KMS-11 (cell line): ENCODE results near the gene LMX1A.

Source experiments
- H2AFZ ChIP-seq: fragments of 200-600 bp; sonication (generic); 2 replicates; pipeline ENCODE4 v1.6.1; 2016; ENCODE audit warnings: antibody characterized with exemption, mixed run types, low read depth
- H3K27ac ChIP-seq: fragments of 200-600 bp; sonication (generic); 2 replicates; pipeline ENCODE4 v1.6.1; 2016; ENCODE audit warnings: mild to moderate bottlenecking, mixed run types
- H3K27me3 ChIP-seq: fragments of 200-600 bp; sonication (generic); 2 replicates; pipeline ENCODE4 v1.6.1; 2017; ENCODE audit warnings: mild to moderate bottlenecking, low read depth, mixed run types, moderate library complexity; ENCODE audit not compliant: insufficient read depth
- H3K36me3 ChIP-seq: fragments of 200-600 bp; sonication (generic); 2 replicates; pipeline ENCODE4 v1.6.1; 2017; ENCODE audit warnings: mild to moderate bottlenecking, mixed run types; ENCODE audit not compliant: insufficient read depth
- H3K4me1 ChIP-seq: fragments of 200-600 bp; sonication (generic); 2 replicates; pipeline ENCODE4 v1.6.1; 2016; ENCODE audit warnings: mild to moderate bottlenecking, low read depth, mixed run types; ENCODE audit not compliant: poor library complexity, severe bottlenecking
- H3K4me2 ChIP-seq: fragments of 200-600 bp; sonication (generic); 2 replicates; pipeline ENCODE4 v1.7.0; 2016; ENCODE audit warnings: mild to moderate bottlenecking, mixed run types
- H3K4me3 ChIP-seq: fragments of 200-600 bp; sonication (generic); IDR thresholded peaks from 2 replicates; pipeline ENCODE4 v1.6.1; 2017; ENCODE audit warnings: low read depth, low read length, mixed read lengths; ENCODE audit not compliant: insufficient read depth
- H3K79me2 ChIP-seq: fragments of 200-600 bp; sonication (generic); 2 replicates; pipeline ENCODE4 v1.6.1; 2016; ENCODE audit warnings: low read depth, mixed run types; ENCODE audit not compliant: insufficient read depth
- H3K9ac ChIP-seq: fragments of 200-600 bp; sonication (generic); 2 replicates; pipeline ENCODE4 v1.6.1; 2016; ENCODE audit warnings: mild to moderate bottlenecking, mixed run types
- H4K20me1 ChIP-seq: fragments of 200-600 bp; sonication (generic); 2 replicates; pipeline ENCODE4 v1.6.1; 2016; ENCODE audit warnings: mild to moderate bottlenecking, mixed run types; ENCODE audit not compliant: insufficient read depth
- TF ChIP-seq, protein P1 (sequence below): fragments of 200-600 bp; sonication (generic); conservative IDR thresholded peaks from 2 replicates; pipeline ENCODE4 v1.6.1; 2017; ENCODE audit warnings: low read depth, mild to moderate bottlenecking, antibody characterized with exemption, low read length, moderate library complexity, mixed read lengths

The LMX1A gene

DNA sequence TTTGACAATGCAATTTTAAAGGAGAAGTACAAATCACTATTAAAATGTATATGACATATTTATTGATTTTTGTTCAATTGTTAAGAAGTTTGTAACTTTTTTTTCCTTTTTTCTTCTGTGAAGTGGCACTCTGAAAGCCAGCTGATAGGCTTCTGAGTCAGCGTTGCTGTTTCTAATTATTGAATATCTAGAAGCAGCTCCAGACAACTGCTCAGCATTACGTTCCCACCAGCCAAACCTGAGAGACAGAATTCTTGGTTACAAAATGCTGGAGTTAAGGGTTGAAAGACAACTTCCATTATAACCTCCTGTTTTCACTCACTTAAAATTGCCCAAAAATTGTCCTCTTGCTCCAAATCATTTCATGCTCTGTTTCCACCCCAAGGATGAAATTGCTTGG, 31.4 kb upstream of the LMX1A start:
- no peaks in the 10 kb centered on the region for H3K79me2 ChIP-seq
- H3K27me3 ChIP-seq: peaks cover 6% of the 10 kb centered on the region; the same call in 1 of the 2 replicates
- H4K20me1 ChIP-seq: no peaks in the 10 kb centered on the region
- H3K4me3 ChIP-seq: no peak overlapping the region
- H3K27ac ChIP-seq: no peak overlapping the region
- no peak overlapping the region for H2AFZ ChIP-seq
- no peaks in the 10 kb centered on the region for H3K36me3 ChIP-seq
- peaks cover 10% of the 10 kb centered on the region for H3K4me1 ChIP-seq
- H3K4me2 ChIP-seq: no peak overlapping the region
- H3K9ac ChIP-seq: no peak overlapping the region
- TF ChIP-seq, protein P1, sequence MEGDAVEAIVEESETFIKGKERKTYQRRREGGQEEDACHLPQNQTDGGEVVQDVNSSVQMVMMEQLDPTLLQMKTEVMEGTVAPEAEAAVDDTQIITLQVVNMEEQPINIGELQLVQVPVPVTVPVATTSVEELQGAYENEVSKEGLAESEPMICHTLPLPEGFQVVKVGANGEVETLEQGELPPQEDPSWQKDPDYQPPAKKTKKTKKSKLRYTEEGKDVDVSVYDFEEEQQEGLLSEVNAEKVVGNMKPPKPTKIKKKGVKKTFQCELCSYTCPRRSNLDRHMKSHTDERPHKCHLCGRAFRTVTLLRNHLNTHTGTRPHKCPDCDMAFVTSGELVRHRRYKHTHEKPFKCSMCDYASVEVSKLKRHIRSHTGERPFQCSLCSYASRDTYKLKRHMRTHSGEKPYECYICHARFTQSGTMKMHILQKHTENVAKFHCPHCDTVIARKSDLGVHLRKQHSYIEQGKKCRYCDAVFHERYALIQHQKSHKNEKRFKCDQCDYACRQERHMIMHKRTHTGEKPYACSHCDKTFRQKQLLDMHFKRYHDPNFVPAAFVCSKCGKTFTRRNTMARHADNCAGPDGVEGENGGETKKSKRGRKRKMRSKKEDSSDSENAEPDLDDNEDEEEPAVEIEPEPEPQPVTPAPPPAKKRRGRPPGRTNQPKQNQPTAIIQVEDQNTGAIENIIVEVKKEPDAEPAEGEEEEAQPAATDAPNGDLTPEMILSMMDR: no peak

DNA sequence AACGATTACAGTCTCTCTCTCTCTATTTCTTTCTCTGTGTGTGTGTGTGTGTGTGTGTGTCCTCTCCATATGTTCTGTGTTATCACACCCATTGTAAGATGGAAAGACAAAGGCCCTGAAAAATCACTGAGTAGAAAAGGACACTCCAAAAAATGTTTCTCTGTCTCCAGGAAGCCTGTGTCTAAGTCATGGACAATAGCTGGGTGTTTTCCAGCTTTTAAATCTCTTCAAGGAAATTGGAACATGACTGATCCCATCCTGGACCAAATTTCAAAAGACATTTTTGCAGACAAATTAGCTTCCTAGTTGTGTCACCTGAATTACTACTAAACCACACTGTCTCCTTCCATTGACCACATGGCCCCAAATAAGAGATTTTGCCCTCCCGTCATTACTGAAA, 31.0 kb upstream of the LMX1A start:
- no peaks in the 10 kb centered on the region for H4K20me1 ChIP-seq
- H3K4me3 ChIP-seq: no peak overlapping the region
- peaks cover 6% of the 10 kb centered on the region; the same call in 1 of the 2 replicates for H3K27me3 ChIP-seq
- H3K79me2 ChIP-seq: no peaks in the 10 kb centered on the region
- H3K9ac ChIP-seq: no peak overlapping the region
- H3K36me3 ChIP-seq: no peaks in the 10 kb centered on the region
- TF ChIP-seq, protein P1: no peak
- no peak overlapping the region for H3K27ac ChIP-seq
- no peak overlapping the region for H3K4me2 ChIP-seq
- no peak overlapping the region for H2AFZ ChIP-seq
- peaks cover 6% of the 10 kb centered on the region for H3K4me1 ChIP-seq

DNA sequence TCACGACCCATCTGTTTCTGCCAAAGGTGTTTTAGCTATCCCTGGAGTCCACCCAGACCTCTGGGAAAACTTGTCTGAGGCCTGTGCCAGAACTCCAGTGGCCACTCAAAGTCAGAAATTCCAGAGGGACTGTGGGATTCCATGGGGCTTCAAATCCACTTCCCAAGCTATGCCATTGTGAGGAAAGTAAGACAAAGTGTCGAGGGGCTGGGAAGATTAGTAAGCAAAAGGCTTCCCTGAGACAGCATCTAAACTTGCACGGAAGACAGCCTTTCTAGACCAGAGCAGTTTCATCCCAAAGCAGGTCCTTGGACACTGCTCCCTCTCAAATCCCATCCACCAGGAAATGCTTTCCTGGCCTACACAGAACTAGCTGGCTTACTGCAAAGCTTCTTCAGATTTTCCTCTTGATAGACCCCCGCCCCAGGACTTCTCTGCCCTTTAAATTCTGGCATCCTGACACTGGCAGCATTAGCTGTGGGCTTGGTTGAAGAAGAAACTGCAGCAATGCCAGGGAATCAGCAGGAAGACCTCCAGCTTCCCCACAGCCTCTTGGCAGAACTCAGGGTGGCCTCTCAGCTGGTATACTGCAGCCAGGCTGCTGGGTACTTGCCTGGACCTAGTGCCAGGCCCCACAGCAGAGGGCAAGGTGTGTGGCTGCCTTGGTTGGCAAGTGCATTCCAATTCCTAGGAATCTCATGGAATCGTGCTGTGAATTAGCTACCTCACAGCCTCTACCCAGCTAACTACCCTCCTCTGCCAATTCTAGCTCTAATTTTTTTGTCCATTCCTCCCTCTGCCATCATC, 27.3 kb upstream of the LMX1A start:
- Histone ChIP-seq H3K9ac (no peak overlapping the region), H3K27ac (no peak overlapping the region), H4K20me1 (no peaks in the 10 kb centered on the region), H3K79me2 (no peaks in the 10 kb centered on the region), H3K4me3 (no peak overlapping the region), H3K4me2 (no peak overlapping the region), H2AFZ (no peak overlapping the region), H3K27me3 (no peaks in the 10 kb centered on the region), H3K36me3 (no peaks in the 10 kb centered on the region), H3K4me1 (no peaks in the 10 kb centered on the region)
- TF ChIP-seq, protein P1: no peak

DNA sequence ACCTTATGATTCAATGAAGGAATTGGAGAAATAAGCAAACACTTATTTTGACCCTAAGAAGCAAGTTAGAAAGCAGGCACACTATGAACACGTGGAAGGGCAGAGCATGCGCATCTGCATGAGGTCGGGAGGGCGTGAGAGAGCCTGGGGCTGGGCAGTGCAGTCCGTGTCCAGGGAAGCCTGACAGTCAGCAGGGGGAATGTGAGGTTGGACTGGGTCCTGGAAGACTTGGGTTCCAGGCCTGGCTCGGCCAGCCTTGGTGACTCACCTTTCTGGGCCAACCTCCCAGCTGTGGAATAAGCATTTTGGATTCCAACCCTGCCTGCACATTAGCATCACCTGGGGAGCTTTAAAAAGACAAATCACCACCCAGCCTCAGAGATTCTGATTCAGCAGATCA, 26.6 kb upstream of the LMX1A start:
- no peaks in the 10 kb centered on the region for H3K36me3 ChIP-seq
- H3K79me2 ChIP-seq: no peaks in the 10 kb centered on the region
- TF ChIP-seq, protein P1: no peak
- H3K9ac ChIP-seq: no peak overlapping the region
- H2AFZ ChIP-seq: no peak overlapping the region
- H3K27ac ChIP-seq: no peak overlapping the region
- H3K27me3 ChIP-seq: no peaks in the 10 kb centered on the region
- no peak overlapping the region for H3K4me3 ChIP-seq
- H3K4me2 ChIP-seq: no peak overlapping the region
- no peaks in the 10 kb centered on the region for H3K4me1 ChIP-seq
- no peaks in the 10 kb centered on the region for H4K20me1 ChIP-seq
